GM04503 (cell line): ENCODE results near the gene CSF1.
"Not testable (repeated sequence)": the region's sequence is repeated elsewhere in the genome, so short reads cannot be mapped to it uniquely, and the experiment has no call there.

ENCODE experiments used
- DNase-seq: peaks from one replicate; pipeline ENCODE4 v3.0.0-alpha.2; 2012; ENCODE audit warnings: low read depth

The CSF1 gene

DNA sequence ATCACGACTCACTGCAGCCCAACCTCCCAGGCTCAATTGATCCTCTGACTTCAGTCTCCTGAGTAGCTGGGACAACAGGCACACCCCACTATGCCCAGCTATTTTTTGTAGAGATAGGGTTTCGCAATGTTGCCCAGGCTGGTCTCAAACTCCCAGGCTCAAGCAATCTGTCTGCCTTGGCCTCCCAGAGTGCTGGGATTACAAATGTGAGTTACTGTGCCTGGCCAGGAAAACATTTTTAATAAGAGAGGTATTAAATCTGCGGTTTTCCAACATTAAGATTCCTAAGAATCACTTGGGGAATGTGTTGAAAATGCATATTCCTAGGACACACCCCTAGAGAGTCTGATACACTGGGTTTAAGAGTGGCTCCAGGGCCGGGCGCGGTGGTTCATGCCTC is 8.7 kb downstream of the CSF1 start:
- no peak for DNase-seq

DNA sequence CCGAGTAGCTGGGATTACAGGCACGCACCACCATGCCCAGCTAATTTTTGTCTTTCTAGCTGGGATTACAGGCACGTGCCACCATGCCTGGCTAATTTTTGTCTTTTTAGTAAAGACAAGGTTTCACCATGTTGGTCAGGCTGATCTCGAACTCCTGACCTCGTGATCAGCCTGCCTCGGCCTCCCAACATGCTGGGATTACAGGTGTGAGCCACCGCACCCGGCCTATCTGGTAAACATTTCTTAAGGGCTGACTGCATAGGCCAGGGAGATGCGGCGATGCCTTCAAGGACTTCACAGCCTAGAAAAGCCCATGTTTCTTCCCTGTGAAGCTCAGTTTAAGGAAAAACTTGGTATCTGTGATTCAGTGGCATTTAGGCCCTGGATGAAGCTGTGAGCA is 9.7 kb downstream of the CSF1 start:
- DNase-seq: not testable (repeated sequence)

DNA sequence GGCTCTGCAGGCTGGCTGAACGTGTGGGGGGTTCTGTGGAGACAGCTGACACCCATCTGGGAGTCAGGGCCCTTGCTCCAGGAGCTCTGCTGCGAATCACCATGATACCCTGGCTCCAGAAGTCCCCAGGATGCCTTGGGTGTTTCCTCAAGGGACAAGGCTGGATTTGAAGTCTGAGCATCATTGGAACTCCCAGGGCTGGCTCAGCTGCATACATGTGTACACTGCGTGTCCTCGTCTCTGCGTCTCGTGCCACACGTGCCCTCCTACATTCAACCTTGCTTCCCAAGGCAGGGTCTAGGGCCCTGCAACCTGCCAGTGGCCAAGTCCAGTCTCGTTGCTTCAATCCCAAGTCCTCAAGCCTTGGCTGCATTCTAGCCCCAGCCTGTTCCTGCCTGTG is 11.7 kb downstream of the CSF1 start:
- no peak for DNase-seq

DNA sequence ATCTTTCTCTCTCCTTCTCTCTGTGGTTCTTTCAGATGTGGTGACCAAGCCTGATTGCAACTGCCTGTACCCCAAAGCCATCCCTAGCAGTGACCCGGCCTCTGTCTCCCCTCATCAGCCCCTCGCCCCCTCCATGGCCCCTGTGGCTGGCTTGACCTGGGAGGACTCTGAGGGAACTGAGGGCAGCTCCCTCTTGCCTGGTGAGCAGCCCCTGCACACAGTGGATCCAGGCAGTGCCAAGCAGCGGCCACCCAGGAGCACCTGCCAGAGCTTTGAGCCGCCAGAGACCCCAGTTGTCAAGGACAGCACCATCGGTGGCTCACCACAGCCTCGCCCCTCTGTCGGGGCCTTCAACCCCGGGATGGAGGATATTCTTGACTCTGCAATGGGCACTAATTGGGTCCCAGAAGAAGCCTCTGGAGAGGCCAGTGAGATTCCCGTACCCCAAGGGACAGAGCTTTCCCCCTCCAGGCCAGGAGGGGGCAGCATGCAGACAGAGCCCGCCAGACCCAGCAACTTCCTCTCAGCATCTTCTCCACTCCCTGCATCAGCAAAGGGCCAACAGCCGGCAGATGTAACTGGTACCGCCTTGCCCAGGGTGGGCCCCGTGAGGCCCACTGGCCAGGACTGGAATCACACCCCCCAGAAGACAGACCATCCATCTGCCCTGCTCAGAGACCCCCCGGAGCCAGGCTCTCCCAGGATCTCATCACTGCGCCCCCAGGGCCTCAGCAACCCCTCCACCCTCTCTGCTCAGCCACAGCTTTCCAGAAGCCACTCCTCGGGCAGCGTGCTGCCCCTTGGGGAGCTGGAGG is 12.7 kb downstream of the CSF1 start:
- DNase-seq: no peak

DNA sequence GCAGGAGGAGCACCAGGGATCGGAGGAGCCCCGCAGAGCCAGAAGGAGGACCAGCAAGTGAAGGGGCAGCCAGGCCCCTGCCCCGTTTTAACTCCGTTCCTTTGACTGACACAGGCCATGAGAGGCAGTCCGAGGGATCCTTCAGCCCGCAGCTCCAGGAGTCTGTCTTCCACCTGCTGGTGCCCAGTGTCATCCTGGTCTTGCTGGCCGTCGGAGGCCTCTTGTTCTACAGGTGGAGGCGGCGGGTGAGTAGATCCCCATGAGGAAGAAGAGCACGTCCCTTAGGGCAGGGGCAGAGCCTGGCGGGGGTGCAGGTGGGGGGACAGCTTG is 13.3 kb downstream of the CSF1 start:
- no peak for DNase-seq

DNA sequence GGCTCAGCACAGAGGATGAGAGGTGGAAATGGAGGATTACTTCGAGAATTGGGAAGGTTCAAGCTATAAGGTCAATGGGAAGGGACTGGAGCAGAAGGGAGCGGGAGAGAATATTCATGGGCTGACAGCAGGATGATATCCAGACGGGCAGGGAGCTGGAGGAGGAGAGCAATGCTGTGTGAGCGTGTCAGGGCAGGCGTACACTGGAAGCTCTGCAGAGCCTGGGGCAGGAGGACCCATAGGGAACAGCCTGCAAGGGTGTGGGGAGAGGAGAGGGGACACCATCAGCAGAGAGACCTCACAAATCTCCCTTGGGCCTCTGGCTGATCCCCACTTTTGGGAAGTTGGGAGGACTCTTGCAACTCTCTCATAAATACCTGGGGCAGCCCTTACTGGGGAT is 13.7 kb downstream of the CSF1 start:
- DNase-seq: no peak

DNA sequence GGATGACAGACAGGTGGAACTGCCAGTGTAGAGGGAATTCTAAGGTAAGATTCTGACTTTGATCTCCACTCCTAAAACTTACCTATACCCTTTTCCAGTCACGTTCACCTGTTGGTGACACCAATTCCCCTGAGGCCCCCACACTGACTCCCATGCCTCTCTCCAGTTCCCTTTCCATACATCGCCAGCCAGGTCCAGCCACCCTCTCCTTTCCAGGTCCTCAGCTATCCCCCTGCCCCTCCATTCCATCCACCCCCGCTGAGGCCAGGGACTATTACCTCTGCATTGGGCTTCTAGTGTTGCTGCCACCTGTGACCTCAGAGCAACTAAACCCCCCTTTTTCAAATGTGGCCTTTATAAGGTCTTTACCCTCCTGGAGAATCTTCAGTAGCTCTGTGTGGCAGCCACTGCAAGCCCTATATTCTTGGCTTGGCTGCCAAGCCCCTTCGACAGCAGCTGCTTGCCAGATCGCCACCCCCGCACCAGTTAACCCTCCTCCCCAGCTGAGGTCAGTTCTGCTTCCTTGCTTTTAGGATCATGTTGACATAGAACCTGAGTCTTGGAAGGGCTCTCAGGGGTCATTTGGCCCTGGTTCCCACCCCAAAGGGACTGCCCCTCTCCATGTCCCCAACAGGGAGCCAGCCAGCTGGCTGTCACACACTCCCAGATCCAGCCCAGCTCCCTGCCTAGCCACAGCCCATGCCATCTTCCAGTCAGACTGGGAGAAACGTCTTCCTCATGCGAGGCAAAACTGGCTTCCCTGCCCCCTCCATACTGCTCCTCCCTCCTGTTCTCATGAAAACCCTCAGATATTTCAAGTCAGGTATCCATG is 14.7 kb downstream of the CSF1 start:
- DNase-seq: no peak

DNA sequence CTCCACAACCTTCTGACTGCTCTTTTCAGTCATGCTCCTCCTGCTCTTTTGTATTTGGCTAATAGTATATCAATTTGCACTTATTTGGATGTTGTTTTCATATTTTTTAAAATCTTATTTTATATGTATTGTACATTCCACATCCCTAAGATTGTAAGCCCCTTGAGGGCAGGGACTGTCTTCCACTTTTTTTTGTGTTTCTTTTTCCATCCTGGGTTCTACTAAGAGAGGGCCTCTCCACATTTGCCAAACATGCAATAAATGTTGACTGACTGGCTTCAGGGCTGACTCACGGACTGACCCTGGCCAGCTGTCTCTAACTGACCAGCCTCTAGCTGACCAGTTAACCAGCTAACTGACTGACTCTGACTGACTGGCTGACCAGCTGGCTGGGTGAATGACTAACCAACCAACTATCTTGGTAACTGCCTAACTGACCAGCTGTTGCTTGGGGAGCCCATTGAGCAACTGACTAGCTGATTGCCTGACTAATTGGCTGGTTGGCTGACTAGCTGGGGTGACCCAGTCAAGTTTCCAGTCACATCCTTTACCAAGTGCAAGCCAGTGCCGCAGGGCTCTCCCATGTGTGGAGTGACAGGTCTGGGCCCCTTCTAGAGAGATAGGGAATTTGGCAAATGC is 16.1 kb downstream of the CSF1 start:
- no peak for DNase-seq

DNA sequence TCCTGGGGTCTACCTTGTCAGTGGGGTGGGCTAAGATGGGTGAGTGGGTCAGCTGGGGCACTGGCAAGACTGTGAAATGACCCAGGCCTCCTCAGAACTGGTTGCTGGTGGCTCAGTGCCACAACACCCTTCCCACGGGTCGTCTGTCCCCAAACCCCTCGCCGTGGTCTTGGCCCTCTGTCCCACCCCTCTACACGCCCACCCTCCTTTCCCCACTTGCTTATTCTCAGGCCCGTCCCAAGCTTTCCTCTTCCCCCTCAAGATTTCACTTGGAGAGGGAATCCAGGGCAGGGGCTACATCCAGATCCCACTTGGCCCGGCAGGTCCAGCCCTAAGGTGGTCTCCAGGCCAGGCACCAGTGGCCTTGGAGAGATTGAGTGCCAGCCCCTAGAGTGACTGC is 16.7 kb downstream of the CSF1 start:
- DNase-seq: no peak

DNA sequence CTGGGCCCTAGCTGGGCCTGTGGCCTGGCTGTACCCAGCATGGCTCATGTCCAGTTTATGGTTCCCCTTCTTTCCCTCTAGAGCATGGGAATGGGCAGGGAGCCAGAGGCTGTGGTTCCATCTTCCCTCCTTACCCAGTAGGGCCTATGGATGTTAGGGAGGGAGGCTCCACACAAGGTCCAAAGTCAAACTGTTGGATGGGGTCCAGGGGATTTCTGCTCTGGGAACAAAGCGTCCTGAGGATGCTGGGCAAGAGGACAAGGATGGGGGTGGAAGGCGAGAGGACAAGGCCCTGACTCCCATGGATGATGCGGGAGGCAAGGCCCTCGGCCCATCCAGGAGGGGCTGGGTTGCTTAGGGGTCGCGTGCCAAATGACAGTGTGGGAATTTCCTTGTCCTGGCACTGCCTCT is 17.3 kb downstream of the CSF1 start:
- DNase-seq: no peak

DNA sequence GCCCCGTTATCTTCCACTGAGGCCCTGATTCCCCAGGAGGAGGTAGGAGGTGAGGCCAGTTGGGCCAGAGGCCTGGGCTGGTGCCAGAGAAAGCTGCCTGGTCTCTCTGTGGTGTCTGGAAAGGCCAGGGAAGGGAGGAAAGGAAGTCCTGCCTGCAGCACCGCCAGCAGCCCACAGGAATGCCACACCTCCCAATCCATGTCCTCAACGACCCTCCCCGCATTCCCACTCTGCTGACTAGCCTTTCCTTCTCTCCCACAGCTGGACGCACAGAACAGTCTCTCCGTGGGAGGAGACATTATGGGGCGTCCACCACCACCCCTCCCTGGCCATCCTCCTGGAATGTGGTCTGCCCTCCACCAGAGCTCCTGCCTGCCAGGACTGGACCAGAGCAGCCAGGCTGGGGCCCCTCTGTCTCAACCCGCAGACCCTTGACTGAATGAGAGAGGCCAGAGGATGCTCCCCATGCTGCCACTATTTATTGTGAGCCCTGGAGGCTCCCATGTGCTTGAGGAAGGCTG is 18.0 kb downstream of the CSF1 start:
- DNase-seq: peak; percentile 31

DNA sequence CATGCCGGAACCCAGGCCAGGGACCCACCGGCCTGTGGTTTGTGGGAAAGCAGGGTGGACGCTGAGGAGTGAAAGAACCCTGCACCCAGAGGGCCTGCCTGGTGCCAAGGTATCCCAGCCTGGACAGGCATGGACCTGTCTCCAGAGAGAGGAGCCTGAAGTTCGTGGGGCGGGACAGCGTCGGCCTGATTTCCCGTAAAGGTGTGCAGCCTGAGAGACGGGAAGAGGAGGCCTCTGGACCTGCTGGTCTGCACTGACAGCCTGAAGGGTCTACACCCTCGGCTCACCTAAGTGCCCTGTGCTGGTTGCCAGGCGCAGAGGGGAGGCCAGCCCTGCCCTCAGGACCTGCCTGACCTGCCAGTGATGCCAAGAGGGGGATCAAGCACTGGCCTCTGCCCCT is 18.5 kb downstream of the CSF1 start:
- no peak for DNase-seq

DNA sequence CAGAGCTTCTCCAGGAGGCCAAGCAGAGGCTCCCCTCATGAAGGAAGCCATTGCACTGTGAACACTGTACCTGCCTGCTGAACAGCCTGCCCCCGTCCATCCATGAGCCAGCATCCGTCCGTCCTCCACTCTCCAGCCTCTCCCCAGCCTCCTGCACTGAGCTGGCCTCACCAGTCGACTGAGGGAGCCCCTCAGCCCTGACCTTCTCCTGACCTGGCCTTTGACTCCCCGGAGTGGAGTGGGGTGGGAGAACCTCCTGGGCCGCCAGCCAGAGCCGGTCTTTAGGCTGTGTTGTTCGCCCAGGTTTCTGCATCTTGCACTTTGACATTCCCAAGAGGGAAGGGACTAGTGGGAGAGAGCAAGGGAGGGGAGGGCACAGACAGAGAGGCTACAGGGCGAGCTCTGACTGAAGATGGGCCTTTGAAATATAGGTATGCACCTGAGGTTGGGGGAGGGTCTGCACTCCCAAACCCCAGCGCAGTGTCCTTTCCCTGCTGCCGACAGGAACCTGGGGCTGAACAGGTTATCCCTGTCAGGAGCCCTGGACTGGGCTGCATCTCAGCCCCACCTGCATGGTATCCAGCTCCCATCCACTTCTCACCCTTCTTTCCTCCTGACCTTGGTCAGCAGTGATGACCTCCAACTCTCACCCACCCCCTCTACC is 19.1 kb downstream of the CSF1 start:
- no peak for DNase-seq

DNA sequence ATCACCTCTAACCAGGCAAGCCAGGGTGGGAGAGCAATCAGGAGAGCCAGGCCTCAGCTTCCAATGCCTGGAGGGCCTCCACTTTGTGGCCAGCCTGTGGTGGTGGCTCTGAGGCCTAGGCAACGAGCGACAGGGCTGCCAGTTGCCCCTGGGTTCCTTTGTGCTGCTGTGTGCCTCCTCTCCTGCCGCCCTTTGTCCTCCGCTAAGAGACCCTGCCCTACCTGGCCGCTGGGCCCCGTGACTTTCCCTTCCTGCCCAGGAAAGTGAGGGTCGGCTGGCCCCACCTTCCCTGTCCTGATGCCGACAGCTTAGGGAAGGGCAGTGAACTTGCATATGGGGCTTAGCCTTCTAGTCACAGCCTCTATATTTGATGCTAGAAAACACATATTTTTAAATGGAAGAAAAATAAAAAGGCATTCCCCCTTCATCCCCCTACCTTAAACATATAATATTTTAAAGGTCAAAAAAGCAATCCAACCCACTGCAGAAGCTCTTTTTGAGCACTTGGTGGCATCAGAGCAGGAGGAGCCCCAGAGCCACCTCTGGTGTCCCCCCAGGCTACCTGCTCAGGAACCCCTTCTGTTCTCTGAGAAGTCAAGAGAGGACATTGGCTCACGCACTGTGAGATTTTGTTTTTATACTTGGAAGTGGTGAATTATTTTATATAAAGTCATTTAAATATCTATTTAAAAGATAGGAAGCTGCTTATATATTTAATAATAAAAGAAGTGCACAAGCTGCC is 19.8 kb downstream of the CSF1 start:
- DNase-seq: no peak

DNA sequence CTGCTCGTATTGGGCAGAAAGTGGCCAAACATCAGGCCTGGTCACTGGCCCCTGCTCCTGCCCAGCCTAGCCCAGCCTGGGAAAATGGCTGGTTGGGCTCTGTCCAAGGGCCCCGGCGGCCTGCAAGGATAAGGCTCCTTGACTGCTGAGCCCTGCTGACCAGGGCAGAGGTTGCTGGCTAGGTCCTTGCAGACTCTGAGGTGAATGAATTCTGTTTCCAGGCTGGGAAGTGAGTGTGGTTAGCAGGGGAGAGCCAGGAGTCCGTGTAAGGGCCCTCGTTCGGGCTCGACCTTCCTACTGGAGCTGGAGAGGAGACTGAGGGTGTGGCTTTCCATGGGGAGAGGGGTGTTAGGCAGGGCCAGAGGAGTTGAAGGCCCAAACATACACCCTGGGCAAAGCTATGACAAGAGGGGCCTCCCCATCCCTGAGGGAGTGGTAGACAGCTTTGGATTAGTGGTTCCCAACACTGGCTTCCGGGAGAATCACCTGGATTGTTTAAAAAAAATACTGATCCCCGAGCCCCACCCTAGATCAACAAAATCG is 20.6 kb downstream of the CSF1 start:
- DNase-seq: peak; percentile 52

DNA sequence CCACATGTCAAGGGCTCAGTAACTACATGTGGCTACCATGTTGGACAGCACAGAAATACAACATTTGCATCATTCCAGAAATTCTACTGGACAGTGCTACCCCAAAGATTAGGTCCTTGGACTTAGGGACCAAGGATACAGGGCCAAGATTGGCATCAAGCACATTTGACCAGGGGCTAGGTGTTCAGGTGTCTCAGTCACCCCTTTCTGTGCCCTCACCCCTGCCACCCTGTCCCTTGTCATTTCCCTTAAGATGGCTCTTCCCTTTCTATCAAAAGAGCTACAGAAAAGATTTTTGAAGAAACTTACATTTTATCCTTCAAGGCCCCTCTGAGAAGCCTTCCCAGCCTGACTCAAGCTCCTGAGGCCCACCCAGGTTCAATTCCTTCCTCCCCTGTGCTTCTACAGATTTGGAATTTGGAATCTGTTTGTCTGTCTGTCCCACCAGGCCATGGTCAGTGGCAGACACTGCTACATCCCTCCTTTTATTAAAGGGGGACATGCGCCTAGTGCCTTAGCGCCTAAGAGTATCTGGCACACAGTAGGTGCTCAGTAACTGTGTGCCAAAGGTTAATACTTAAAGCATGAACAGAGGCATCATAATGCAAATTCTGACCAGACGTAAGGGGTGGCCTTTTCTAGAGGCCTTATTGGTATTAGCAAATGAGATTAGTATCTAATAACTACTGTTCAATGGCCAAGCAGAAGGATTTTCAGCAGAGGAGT is 21.4 kb downstream of the CSF1 start:
- DNase-seq: no peak

DNA sequence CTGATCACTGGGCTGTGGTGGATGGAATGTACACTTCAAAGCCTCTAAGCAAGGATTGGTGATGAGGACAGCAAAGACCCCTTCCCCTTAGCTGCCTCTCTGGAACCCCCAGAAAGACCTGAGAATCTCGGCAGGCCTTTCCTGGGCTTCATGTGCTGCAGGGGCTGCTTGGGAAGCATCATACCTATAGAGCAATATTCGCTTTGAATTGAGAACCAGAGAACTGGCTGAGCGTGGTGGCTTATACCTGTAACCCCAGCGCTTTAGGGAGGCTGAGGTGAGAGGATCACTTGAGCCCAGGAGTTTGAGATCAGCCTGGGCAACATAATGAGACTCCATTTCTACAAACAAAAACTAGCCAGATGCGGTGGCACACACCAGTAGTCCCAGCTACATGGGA is 22.0 kb downstream of the CSF1 start:
- no peak for DNase-seq

DNA sequence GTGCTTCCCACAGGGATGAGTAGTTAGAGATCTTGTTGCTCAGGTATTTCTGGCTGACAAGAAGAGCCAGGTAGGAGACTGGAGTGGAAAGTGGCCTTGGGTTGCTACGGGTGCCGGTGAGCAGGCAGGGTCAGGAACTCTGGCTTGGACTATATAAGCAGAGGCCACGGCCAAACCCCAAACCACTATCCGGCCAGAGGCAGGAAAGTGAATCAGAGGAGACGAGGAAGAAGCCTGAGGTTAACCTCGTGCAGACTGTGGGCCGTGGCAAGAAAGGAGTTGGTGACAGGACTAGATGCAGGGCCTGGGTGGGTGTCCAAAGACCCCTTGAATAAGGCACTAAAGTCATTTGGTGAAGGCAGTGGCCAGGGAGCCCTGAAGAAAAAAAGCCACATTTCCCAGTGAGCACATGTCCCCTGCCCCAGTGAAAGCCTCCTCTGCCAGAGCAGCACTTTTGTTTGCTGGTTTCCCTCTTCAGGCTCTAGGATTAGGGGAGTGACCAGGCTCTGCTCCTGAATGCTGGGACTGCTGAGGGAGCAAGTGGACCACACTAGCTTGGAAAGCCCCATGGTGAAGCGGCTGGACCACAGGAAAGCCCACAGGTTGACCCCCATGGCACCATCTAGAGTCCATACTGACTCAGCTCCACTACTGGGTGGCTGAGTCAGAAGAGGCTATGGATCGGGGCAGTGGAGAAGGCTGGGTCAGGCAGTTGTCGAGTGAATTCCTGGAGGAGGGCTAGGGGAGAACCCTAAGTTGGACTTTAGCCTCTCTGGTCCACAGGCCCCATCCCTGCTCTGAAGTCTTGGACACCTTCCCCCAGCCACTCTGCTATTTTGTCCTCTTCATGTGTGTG is 23.4 kb downstream of the CSF1 start:
- peak; percentile 36 for DNase-seq

DNA sequence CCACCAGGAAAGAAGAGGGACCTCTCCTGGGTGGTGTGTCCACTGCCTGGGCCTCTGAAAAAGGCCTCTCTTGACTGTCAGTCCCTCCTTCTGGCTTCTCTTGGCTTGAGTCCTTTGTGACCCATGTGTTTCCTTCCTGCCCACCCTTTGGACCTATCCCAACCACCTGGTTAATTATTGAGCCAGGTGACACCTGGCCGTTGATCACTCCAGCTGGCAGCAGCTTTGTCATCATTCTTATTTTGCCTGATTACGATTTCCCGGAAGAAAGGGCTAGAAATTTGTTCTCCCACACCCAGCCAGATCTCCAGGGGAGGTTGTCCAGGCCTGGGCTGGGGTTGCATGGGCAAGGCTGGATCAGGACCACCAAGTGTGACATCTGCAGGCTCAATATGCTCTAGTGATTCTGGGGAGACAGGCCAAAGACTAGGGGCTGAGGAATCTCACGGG is 24.8 kb downstream of the CSF1 start:
- no peak for DNase-seq

DNA sequence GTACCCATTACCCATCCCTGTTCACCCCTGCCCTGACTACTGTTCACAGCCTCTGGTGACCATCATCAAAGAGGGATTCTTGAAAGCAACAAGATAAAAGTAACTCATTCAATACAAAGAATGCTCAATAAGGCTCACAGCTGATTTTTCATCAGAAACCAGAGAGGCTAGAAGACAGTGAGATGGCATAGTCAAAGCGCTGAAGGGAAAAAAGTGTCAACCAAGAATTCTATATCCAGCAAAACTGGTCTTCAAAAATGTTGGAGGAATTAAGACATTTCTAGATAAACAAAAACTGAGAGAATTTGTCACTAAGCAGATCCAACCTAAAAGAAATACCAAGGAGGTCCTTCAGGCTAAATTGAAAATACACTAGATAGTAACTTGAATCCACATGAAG is 27.1 kb downstream of the CSF1 start:
- no peak for DNase-seq
